MM.1S (cell line): Measurements from ENCODE around the gene LMF1.

Experiments used
- EZH2 ChIP-seq: fragments of 300-600 bp; sonication (generic); optimal IDR thresholded peaks from 2 replicates; pipeline ENCODE3; 2017; ENCODE audit warnings: low read depth, mild to moderate bottlenecking, antibody characterized with exemption, low read length, mixed read lengths
- EZH2phosphoT487 ChIP-seq: fragments of 300-600 bp; sonication (generic); IDR thresholded peaks from 2 replicates; pipeline ENCODE4 v1.6.1; 2018; ENCODE audit warnings: antibody characterized with exemption, low read length
- TF ChIP-seq, protein P1 (sequence below): fragments of 300-600 bp; sonication (generic); IDR thresholded peaks from 2 replicates; pipeline ENCODE4 v1.5.1; 2016; ENCODE audit warnings: antibody characterized with exemption, low read length, mixed read lengths

DNA sequence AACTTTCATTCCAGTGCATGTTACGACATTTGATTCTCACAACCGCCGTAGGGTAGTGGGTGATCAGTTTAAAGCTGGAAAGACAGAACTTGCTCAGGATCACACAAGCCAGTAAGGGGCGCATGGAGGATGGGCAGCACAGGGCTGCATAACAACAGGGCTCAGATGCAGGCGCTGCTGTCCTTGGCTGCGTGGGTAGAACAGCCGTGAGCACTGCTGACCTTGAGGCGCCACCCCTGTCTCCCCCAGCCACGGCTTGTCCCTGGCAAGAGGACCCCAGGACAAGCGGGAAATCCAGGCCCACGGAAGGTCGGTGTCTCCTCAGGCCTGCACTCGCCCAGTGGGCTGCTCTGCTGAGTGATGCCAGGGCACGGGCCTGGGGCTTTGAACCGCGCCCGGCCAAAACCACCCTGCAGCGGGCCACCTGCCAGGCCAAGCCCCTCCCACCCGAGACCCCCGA lies 84.7 kb downstream of the LMF1 start:
- TF ChIP-seq, protein P1, sequence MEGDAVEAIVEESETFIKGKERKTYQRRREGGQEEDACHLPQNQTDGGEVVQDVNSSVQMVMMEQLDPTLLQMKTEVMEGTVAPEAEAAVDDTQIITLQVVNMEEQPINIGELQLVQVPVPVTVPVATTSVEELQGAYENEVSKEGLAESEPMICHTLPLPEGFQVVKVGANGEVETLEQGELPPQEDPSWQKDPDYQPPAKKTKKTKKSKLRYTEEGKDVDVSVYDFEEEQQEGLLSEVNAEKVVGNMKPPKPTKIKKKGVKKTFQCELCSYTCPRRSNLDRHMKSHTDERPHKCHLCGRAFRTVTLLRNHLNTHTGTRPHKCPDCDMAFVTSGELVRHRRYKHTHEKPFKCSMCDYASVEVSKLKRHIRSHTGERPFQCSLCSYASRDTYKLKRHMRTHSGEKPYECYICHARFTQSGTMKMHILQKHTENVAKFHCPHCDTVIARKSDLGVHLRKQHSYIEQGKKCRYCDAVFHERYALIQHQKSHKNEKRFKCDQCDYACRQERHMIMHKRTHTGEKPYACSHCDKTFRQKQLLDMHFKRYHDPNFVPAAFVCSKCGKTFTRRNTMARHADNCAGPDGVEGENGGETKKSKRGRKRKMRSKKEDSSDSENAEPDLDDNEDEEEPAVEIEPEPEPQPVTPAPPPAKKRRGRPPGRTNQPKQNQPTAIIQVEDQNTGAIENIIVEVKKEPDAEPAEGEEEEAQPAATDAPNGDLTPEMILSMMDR: no peak
- TF ChIP-seq EZH2 (no peak), EZH2phosphoT487 (no peak)
